Lung (tissue), 12 donors: ENCODE measurements around the gene PTP4A1. TPM values are rescaled to one million over a fixed set of nuclear protein-coding genes. Genes with fewer than 3 reads are reported as not detected.

ENCODE experiments used
- ATAC-seq: fragments of 200-7000 bp; cut with Tn5 transposase; one replicate; pipeline ENCODE4 v1.9.1; 2020; ENCODE audit warnings: moderate number of reproducible peaks; ENCODE audit not compliant: insufficient read depth, low FRiP score
- DNase-seq, 3 donors: peaks; one replicate each; pipeline ENCODE4 v3.0.0-alpha.2; 2013 to 2017
- H3K27ac ChIP-seq, 2 donors: one replicate each; pipeline ENCODE4 v1.5.1; 2013; ENCODE audit warnings: mild to moderate bottlenecking in 2 of 2, moderate library complexity in 2 of 2, control low read depth in 1 of 2, inconsistent platforms in 1 of 2, low read depth in 1 of 2, low read length in 1 of 2
- H3K27me3 ChIP-seq, 3 donors: one replicate each; pipeline ENCODE4 v1.5.1; 2013; ENCODE audit warnings: low read length in 2 of 3; ENCODE audit not compliant: control insufficient read depth in 3 of 3, insufficient read depth in 3 of 3
- H3K36me3 ChIP-seq, 4 donors: one replicate each; pipeline ENCODE4 v1.5.1; 2013; ENCODE audit warnings: low read length in 4 of 4, mild to moderate bottlenecking in 1 of 4, moderate library complexity in 1 of 4; ENCODE audit not compliant: control insufficient read depth in 4 of 4, insufficient read depth in 4 of 4
- H3K4me1 ChIP-seq, 5 donors: one replicate each; pipeline ENCODE4 v1.5.1; 2013; ENCODE audit warnings: low read length in 5 of 5, mild to moderate bottlenecking in 2 of 5, moderate library complexity in 1 of 5; ENCODE audit not compliant: control insufficient read depth in 5 of 5, insufficient read depth in 5 of 5
- H3K4me3 ChIP-seq: one replicate; pipeline ENCODE4 v1.5.1; 2013; ENCODE audit warnings: mild to moderate bottlenecking, control low read depth, moderate library complexity
- H3K9ac ChIP-seq, 2 donors: one replicate each; pipeline ENCODE4 v1.5.1; 2013; ENCODE audit warnings: low read length in 2 of 2, control low read depth in 1 of 2; ENCODE audit not compliant: insufficient read depth in 1 of 2
- H3K9me3 ChIP-seq, 4 donors: one replicate each; pipeline ENCODE4 v1.5.1; 2013; ENCODE audit warnings: low read length in 3 of 4, mild to moderate bottlenecking in 1 of 4, moderate library complexity in 1 of 4; ENCODE audit not compliant: control insufficient read depth in 4 of 4, insufficient read depth in 3 of 4
- WGBS, 2 donors: extraction: QIAGEN DNeasy Blood & Tissue Kit; methylation state at CpG; one replicate each; pipeline ENCODE4 v1.1.7; 2013; 5-methylcytosine and 5-hydroxymethylcytosine counted together
- polyA plus RNA-seq, 2 donors: library from polyadenylated mRNA; stranded (reverse); fragments of 200-250 nt; gene quantifications; one replicate each; pipeline ENCODE4 v1.2.1, GENCODE V29; 2013
- total RNA-seq, 2 donors: library from RNA; depleted of rRNA in 1 of 2; stranded (reverse); fragments of >200 nt in 1 of 2; gene quantifications; one replicate each; pipeline ENCODE4 v1.2.1, GENCODE V29; 2014 to 2021
- TF ChIP-seq, protein P1 (sequence below): IDR thresholded peaks from 2 replicates; pipeline ENCODE4 v1.5.1; 2012; ENCODE audit warnings: mild to moderate bottlenecking; ENCODE audit errors: control extremely low read depth, extremely low read depth
- donor health status: control.
- donor health status: control.
- donor health status: Bipolar disorder and iron deficiency.
- donor health status: healthy.
- donor health status: DM: yes; HTN: yes; CAD: no.

The PTP4A1 gene
- total and polyA plus RNA-seq, 4 donors: 30.4 to 359 (median 50.2) TPM

DNA sequence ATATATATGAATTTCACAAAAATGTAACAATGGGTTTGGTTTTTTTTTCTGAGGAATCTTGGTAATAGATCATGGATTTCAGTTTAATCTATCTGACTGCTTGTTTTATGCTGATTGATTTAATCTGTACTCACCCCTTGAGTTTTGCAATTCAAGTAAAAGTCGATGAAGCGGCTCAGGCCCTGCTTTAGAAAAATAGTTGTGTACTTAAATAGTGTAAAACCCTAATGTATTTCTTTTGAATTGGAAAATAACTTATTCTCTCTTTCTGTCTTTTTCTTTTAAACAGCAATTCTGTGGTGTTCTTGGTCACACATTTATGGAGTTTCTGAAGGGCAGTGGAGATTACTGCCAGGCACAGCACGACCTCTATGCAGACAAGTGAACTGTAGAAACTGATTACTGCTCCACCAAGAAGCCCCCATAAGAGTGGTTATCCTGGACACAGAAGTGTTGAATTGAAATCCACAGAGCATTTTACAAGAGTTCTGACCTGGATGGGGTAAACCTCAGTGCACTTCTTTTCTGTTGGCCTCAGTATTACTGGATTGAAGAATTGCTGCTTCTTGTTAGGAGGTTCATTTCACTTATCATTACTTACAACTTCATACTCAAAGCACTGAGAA is 4.0 kb downstream of the PTP4A1 start:
- Histone ChIP-seq H3K9me3 (no peaks in the 10 kb centered on the region), H3K36me3 (peaks cover 5 to 20% (median 13%) of the 10 kb centered on the region in 4 donors), H3K27ac (no peak overlapping the region), H3K9ac (no peak overlapping the region), H3K27me3 (no peaks in the 10 kb centered on the region), H3K4me1 (peaks cover 0 to 13% (median 3%) of the 10 kb centered on the region in 5 donors), H3K4me3 (no peak overlapping the region)
- WGBS, 2 donors: 77 to 86% methylated on average over 3 of the region's 3 CpGs
- TF ChIP-seq, protein P1, sequence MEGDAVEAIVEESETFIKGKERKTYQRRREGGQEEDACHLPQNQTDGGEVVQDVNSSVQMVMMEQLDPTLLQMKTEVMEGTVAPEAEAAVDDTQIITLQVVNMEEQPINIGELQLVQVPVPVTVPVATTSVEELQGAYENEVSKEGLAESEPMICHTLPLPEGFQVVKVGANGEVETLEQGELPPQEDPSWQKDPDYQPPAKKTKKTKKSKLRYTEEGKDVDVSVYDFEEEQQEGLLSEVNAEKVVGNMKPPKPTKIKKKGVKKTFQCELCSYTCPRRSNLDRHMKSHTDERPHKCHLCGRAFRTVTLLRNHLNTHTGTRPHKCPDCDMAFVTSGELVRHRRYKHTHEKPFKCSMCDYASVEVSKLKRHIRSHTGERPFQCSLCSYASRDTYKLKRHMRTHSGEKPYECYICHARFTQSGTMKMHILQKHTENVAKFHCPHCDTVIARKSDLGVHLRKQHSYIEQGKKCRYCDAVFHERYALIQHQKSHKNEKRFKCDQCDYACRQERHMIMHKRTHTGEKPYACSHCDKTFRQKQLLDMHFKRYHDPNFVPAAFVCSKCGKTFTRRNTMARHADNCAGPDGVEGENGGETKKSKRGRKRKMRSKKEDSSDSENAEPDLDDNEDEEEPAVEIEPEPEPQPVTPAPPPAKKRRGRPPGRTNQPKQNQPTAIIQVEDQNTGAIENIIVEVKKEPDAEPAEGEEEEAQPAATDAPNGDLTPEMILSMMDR: no peak
- DNase-seq (no peak), ATAC-seq (no peak)

DNA sequence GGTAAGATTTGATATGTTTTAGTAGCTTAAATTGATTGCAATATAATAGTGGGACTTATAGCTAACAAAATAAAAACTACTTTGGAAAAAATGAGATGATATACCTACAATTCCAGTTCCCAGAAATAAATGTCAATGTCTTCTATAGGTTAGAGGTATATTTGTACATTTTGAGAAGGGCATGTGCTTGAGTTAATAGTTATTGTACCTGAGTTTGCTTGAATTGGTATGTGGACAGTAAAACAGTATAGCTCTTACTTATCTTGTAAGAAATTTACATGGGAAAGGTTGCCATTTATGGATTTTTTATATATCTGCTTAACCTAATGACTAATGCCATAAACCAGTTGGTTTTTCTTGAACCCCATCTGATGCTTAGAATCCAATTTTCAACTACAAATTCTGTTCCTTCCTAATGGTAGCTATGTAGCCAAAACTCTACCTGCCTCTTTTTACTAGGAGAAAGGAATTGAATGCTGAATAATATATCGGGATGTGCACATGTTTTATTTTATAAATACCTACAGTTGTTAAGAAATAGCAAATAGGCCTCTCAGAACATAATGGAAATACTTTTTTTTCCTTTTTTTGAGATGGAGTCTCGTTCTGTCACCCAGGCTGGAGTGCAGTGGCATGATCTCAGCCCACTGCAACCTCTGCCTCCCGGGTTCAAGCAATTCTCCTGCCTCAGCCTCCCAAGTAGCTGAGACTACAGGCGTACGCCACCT is 4.9 kb downstream of the PTP4A1 start:
- ATAC-seq: no peak
- H3K4me3 ChIP-seq: no peak overlapping the region
- no peak overlapping the region for H3K9ac ChIP-seq
- no peaks in the 10 kb centered on the region for H3K9me3 ChIP-seq
- H3K4me1 ChIP-seq: peaks cover 0 to 7% (median 0%) of the 10 kb centered on the region in 5 donors
- H3K27me3 ChIP-seq: no peaks in the 10 kb centered on the region
- H3K36me3 ChIP-seq: peaks cover 5 to 20% (median 13%) of the 10 kb centered on the region in 4 donors
- 90 to 92% methylated on average over 5 of the region's 5 CpGs for WGBS, 2 donors
- H3K27ac ChIP-seq: no peak overlapping the region
- TF ChIP-seq, protein P1: no peak
- DNase-seq: no peak

DNA sequence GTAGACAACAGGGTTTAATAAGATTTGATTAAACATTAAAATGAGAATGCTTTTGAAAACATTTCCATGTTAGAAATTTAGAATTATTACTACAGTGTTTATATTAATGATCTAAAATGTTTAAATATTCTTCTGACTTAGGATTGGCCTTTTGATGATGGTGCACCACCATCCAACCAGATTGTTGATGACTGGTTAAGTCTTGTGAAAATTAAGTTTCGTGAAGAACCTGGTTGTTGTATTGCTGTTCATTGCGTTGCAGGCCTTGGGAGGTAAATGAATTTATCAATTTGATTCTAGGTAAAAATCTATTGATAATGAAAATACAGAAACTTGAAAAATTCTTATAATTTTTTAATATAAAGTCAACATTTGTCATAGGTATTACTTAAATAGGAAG is 6.5 kb downstream of the PTP4A1 start:
- TF ChIP-seq, protein P1: no peak
- WGBS, 2 donors: 98% methylated on average over 2 of the region's 2 CpGs
- Histone ChIP-seq H3K9me3 (no peaks in the 10 kb centered on the region), H3K4me3 (no peak overlapping the region), H3K27me3 (no peaks in the 10 kb centered on the region), H3K4me1 (peaks cover 0 to 7% (median 0%) of the 10 kb centered on the region in 5 donors), H3K27ac (no peak overlapping the region), H3K36me3 (peaks cover 8 to 20% (median 14%) of the 10 kb centered on the region in 4 donors), H3K9ac (no peak overlapping the region)
- no peak for ATAC-seq
- no peak for DNase-seq
